HEK293 (cell line): Measurements from ENCODE around the gene USP31.

ENCODE experiments used
- CTCF ChIA-PET: fragments of 350-600 bp; formaldehyde crosslinking; extraction: SDS; loops from one replicate; lab custom pipeline; 2021; ENCODE audit warnings: antibody characterized with exemption; lab: Yijun Ruan, JAX
- POLR2A ChIA-PET: fragments of 300-600 bp; formaldehyde crosslinking; extraction: SDS; loops from one replicate; lab custom pipeline; 2020; ENCODE audit warnings: antibody characterized with exemption, inconsistent platforms; lab: Yijun Ruan, JAX
- H3K27ac ChIP-seq: fragments of 200-500 bp; sonication (Bioruptor generic); 2 replicates; pipeline ENCODE4 v1.5.1; 2014; ENCODE audit warnings: low read depth, low read length, control low read depth, inconsistent platforms; ENCODE audit errors: extremely low read depth
- H3K36me3 ChIP-seq, 2 experiments: fragments of 200-500 bp in 1 of 2; sonication (Bioruptor generic) in 1 of 2; 1 replicate in 1 of 2; 2 replicates in 1 of 2; pipeline ENCODE4 v1.5.1; 2014 to 2017; ENCODE audit warnings: inconsistent platforms in 2 of 2, low read length in 2 of 2; ENCODE audit not compliant: control insufficient read depth in 2 of 2, insufficient read depth in 1 of 2
- H3K4me1 ChIP-seq: fragments of 200-500 bp; sonication (Bioruptor generic); 2 replicates; pipeline ENCODE4 v1.5.1; 2014; ENCODE audit warnings: mild to moderate bottlenecking, low read length, inconsistent platforms; ENCODE audit not compliant: control insufficient read depth, insufficient read depth
- H3K4me3 ChIP-seq: 2 replicates; pipeline ENCODE4 v1.5.1; 2011; ENCODE audit warnings: low read depth, mild to moderate bottlenecking, control low read depth, low read length, moderate library complexity
- H3K9me3 ChIP-seq: fragments of 200-500 bp; sonication (Bioruptor generic); 2 replicates; pipeline ENCODE4 v1.5.1; 2014; ENCODE audit warnings: low read depth, low read length, inconsistent platforms; ENCODE audit not compliant: control insufficient read depth, insufficient read depth
- BCL11B ChIP-seq: fragments of 450-650 bp; formaldehyde crosslinking; IDR thresholded peaks from 2 replicates; pipeline ENCODE4 v1.5.1; 2016; ENCODE audit warnings: low read depth, missing biosample characterization, missing genetic modification characterization
- INSM2 ChIP-seq: fragments of 450-650 bp; formaldehyde crosslinking; IDR thresholded peaks from 2 replicates; pipeline ENCODE4 v1.5.1; 2016; ENCODE audit warnings: missing biosample characterization, missing genetic modification characterization
- KLF7 ChIP-seq: fragments of 450-650 bp; formaldehyde crosslinking; IDR thresholded peaks from 2 replicates; pipeline ENCODE4 v1.5.1; 2016; ENCODE audit warnings: missing biosample characterization, missing genetic modification characterization, borderline replicate concordance
- PRDM4 ChIP-seq: fragments of 450-650 bp; formaldehyde crosslinking; IDR thresholded peaks from 2 replicates; pipeline ENCODE4 v1.5.1; 2017; ENCODE audit warnings: missing biosample characterization, missing genetic modification characterization
- SP7 ChIP-seq: fragments of 450-650 bp; formaldehyde crosslinking; IDR thresholded peaks from 2 replicates; pipeline ENCODE4 v1.5.1; 2016; ENCODE audit warnings: missing biosample characterization, missing genetic modification characterization
- ZBTB26 ChIP-seq: fragments of 450-650 bp; formaldehyde crosslinking; optimal IDR thresholded peaks from 2 replicates; pipeline ENCODE3; 2016; ENCODE audit warnings: missing biosample characterization, mild to moderate bottlenecking, missing genetic modification characterization
- ZBTB49 ChIP-seq: fragments of 450-650 bp; formaldehyde crosslinking; IDR thresholded peaks from 2 replicates; pipeline ENCODE4 v1.5.1; 2016; ENCODE audit warnings: missing biosample characterization, missing genetic modification characterization, low read depth
- ZBTB8A ChIP-seq: fragments of 450-650 bp; formaldehyde crosslinking; IDR thresholded peaks from 2 replicates; pipeline ENCODE4 v1.5.1; 2016; ENCODE audit warnings: missing biosample characterization, missing genetic modification characterization
- ZFP41 ChIP-seq: fragments of 450-650 bp; formaldehyde crosslinking; IDR thresholded peaks from 2 replicates; pipeline ENCODE4 v1.5.1; 2016; ENCODE audit warnings: missing biosample characterization, missing genetic modification characterization, borderline replicate concordance
- ZNF114 ChIP-seq: fragments of 450-650 bp; formaldehyde crosslinking; IDR thresholded peaks from 2 replicates; pipeline ENCODE4 v1.5.0; 2017; ENCODE audit warnings: missing biosample characterization, missing genetic modification characterization
- ZNF132 ChIP-seq: fragments of 450-650 bp; formaldehyde crosslinking; IDR thresholded peaks from 2 replicates; pipeline ENCODE4 v1.5.1; 2017; ENCODE audit warnings: missing biosample characterization, missing genetic modification characterization, borderline replicate concordance
- ZNF133 ChIP-seq: fragments of 450-650 bp; formaldehyde crosslinking; IDR thresholded peaks from 2 replicates; pipeline ENCODE4 v1.5.1; 2016; ENCODE audit warnings: missing biosample characterization, missing genetic modification characterization
- ZNF157 ChIP-seq: fragments of 450-650 bp; formaldehyde crosslinking; IDR thresholded peaks from 2 replicates; pipeline ENCODE4 v1.5.1; 2016; ENCODE audit warnings: missing biosample characterization, missing genetic modification characterization
- ZNF2 ChIP-seq: fragments of 450-650 bp; formaldehyde crosslinking; IDR thresholded peaks from 2 replicates; pipeline ENCODE4 v1.5.1; 2016; ENCODE audit warnings: missing biosample characterization, missing genetic modification characterization
- ZNF555 ChIP-seq: fragments of 450-650 bp; formaldehyde crosslinking; conservative IDR thresholded peaks from 2 replicates; pipeline ENCODE4 v1.5.1; 2017; ENCODE audit warnings: missing biosample characterization, mild to moderate bottlenecking, missing genetic modification characterization, inconsistent platforms
- ZNF560 ChIP-seq: fragments of 450-650 bp; formaldehyde crosslinking; IDR thresholded peaks from 2 replicates; pipeline ENCODE4 v1.5.1; 2017; ENCODE audit warnings: missing biosample characterization, missing genetic modification characterization, borderline replicate concordance
- ZNF596 ChIP-seq: fragments of 450-650 bp; IDR thresholded peaks from 2 replicates; pipeline ENCODE4 v1.5.0; 2018; ENCODE audit warnings: missing biosample characterization, mild to moderate bottlenecking, missing genetic modification characterization, moderate library complexity
- ZNF639 ChIP-seq: fragments of 450-650 bp; formaldehyde crosslinking; IDR thresholded peaks from 2 replicates; pipeline ENCODE4 v1.5.1; 2016; ENCODE audit warnings: missing biosample characterization, missing genetic modification characterization
- ZNF645 ChIP-seq: fragments of 450-650 bp; formaldehyde crosslinking; IDR thresholded peaks from 2 replicates; pipeline ENCODE4; 2016; ENCODE audit warnings: missing biosample characterization, missing genetic modification characterization
- ZNF677 ChIP-seq: fragments of 450-650 bp; IDR thresholded peaks from 2 replicates; pipeline ENCODE4 v1.5.0; 2018; ENCODE audit warnings: missing biosample characterization, mild to moderate bottlenecking, missing genetic modification characterization, moderate library complexity
- ZNF776 ChIP-seq: fragments of 450-650 bp; formaldehyde crosslinking; IDR thresholded peaks from 2 replicates; pipeline ENCODE4 v1.5.0; 2017; ENCODE audit warnings: missing biosample characterization, missing genetic modification characterization, borderline replicate concordance
- ZSCAN30 ChIP-seq: fragments of 450-650 bp; IDR thresholded peaks from 2 replicates; pipeline ENCODE4 v1.5.1; 2018; ENCODE audit warnings: missing biosample characterization, mild to moderate bottlenecking, missing genetic modification characterization, moderate library complexity

The USP31 gene

GRCh38 chr16:23141033-23141432 lies 8.2 kb downstream of the USP31 start:
- Histone ChIP-seq H3K4me1 (peaks cover 16% of the 10 kb centered on the region), H3K36me3 (peaks cover 0 to 5% of the 10 kb centered on the region in 2 experiments; a peak in 1 of 3 replicates), H3K4me3 (no peak overlapping the region), H3K9me3 (no peaks in the 10 kb centered on the region), H3K27ac (no peak overlapping the region)
- no peak for TF ChIP-seq ZNF157
- no peak for TF ChIP-seq ZBTB26
- TF ChIP-seq ZNF132 (tag by site-specific recombination) = no peak
- TF ChIP-seq ZNF677 (tag by site-specific recombination) = no peak
- POLR2A ChIA-PET = no interaction called here
- CTCF ChIA-PET = no interaction called here

- Histone ChIP-seq H3K9me3 (no peaks in the 10 kb centered on the region), H3K4me1 (peaks cover 11% of the 10 kb centered on the region), H3K36me3 (peaks cover 0 to 5% of the 10 kb centered on the region in 2 experiments; a peak in 1 of 3 replicates), H3K4me3 (no peak overlapping the region), H3K27ac (no peak overlapping the region)
- CTCF ChIA-PET = no interaction called here
- POLR2A ChIA-PET = no interaction called here
- TF ChIP-seq ZNF2 = no peak
- no peak for TF ChIP-seq ZNF560 (tag by site-specific recombination)
- no peak for TF ChIP-seq ZNF645
- TF ChIP-seq PRDM4 (tag by site-specific recombination) = no peak
- no peak for TF ChIP-seq ZBTB8A
- no peak for TF ChIP-seq ZNF555 (tag by site-specific recombination)
- no peak for TF ChIP-seq ZSCAN30
- TF ChIP-seq ZNF133 (tag by site-specific recombination) = no peak
- TF ChIP-seq ZFP41 (tag by site-specific recombination) = no peak
- TF ChIP-seq BCL11B = no peak
- no peak for TF ChIP-seq ZNF596 (tag by site-specific recombination)
- no peak for TF ChIP-seq ZBTB49 (tag by site-specific recombination)
- no peak for TF ChIP-seq SP7 (tag by site-specific recombination)
- no peak for TF ChIP-seq ZNF639 (tag by site-specific recombination)
- TF ChIP-seq KLF7 (tag by site-specific recombination) = no peak
- no peak for TF ChIP-seq ZNF776 (tag by site-specific recombination)
- TF ChIP-seq ZNF114 (tag by site-specific recombination) = no peak
- no peak for TF ChIP-seq INSM2
- TF ChIP-seq, all 188 proteins: peak for 0
Measured at GRCh38 chr16:23140107-23140506, 9.1 kb downstream of the USP31 start.
